GM20000 (cell line): ENCODE measurements around the gene ZNF764.
A peak's percentile ranks its signal among the peaks of the same experiment; 100 is the strongest.

Experiments used
- DNase-seq: peaks from one replicate; pipeline ENCODE4 v3.0.0; 2012; ENCODE audit warnings: low spot score
- TF ChIP-seq, protein P1 (sequence below): IDR thresholded peaks from 2 replicates; pipeline ENCODE4 v1.5.1; 2012; ENCODE audit warnings: mild to moderate bottlenecking, control low read depth; ENCODE audit errors: extremely low read depth, missing control alignments

The ZNF764 gene

DNA sequence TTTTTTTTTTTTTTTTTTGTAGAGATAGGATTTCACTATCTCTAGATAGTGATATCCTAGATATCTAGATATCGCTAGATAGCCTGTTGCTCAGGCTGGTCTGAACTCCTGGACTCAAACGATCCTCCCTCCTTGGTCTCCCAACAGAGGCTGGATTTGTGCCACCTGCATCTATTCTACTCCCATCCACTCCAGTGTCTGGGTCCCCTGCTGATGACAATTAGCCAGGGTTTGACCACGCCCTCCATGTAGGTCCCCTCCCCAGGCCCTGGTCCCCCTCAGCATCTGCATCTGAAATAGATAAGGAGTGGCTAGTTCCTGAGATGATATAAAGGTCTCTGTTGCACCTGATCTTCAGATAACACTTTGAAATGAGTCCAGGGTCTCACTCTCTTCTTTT, 11.1 kb upstream of the ZNF764 start:
- TF ChIP-seq, protein P1, sequence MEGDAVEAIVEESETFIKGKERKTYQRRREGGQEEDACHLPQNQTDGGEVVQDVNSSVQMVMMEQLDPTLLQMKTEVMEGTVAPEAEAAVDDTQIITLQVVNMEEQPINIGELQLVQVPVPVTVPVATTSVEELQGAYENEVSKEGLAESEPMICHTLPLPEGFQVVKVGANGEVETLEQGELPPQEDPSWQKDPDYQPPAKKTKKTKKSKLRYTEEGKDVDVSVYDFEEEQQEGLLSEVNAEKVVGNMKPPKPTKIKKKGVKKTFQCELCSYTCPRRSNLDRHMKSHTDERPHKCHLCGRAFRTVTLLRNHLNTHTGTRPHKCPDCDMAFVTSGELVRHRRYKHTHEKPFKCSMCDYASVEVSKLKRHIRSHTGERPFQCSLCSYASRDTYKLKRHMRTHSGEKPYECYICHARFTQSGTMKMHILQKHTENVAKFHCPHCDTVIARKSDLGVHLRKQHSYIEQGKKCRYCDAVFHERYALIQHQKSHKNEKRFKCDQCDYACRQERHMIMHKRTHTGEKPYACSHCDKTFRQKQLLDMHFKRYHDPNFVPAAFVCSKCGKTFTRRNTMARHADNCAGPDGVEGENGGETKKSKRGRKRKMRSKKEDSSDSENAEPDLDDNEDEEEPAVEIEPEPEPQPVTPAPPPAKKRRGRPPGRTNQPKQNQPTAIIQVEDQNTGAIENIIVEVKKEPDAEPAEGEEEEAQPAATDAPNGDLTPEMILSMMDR = no peak
- no peak for DNase-seq

DNA sequence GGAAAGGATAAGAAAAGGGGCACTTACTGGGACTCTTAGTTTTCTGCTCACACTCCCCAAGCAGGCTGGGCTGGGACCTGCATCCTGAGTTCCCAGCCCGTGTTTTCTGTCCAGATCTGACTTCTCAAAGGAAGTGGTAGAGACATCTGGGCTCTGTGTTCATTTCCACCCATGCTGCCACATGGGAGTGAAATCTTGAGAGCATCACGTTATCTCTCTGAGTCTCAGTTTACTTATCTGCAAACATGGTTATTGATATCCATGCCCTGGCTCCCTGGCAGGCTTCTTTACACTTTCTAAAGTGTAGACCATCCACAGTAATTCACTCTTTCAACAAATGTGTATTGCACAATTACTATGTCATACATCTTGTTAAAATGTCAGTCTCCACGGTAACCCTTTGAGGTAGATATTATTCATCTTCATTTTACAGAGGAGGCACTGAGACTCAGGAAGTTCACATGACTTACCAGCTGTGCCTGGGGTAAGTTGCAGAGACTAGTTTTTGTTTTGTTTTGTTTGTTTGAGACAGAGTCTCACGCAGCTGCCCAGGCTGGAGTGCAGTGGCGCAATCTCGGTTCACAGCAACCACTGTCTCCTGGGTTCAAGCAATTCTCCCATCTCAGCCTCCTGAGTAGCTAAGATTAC, 9.9 kb upstream of the ZNF764 start:
- peak; percentile 73 for DNase-seq
- TF ChIP-seq, protein P1 = no peak

DNA sequence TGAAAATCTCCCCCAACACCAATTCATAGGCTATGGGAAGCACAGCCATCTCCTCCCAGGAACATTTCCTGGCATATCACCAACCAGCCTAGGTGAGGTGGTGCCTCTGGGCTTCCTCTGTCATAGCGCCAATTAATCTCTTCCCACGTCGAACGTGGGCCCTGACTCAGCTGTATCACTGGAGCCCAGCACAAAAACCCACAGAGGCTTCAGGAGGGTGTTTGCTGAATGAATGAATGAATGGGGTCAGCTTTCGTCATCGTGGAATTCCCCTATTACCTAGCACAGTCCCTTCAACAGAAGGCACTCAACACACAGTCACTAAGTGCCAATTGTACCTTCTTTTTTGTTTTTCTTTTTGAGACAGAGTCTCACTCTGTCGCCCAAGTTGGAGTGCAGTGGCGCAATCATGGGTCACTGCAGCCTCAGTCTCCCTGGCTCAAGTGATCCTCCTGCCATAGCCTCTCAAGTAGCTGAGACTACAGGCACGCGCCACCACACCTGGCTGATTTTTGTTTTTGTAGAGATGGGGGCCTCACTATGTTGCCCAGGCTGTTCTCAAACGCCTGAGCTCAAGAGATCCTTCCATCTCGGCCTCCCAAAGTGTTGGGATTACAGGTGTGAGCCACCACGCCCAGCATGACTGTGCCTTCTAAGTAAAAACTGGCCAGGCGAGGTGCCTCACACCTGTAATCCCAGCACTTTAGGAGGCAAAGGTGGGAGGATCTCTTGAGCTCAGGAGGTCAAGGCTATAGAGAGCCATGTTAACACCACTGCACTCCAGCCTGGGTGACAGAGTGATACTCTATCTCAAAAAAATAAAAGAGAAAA, 9.2 kb upstream of the ZNF764 start:
- DNase-seq = peak; percentile 52

DNA sequence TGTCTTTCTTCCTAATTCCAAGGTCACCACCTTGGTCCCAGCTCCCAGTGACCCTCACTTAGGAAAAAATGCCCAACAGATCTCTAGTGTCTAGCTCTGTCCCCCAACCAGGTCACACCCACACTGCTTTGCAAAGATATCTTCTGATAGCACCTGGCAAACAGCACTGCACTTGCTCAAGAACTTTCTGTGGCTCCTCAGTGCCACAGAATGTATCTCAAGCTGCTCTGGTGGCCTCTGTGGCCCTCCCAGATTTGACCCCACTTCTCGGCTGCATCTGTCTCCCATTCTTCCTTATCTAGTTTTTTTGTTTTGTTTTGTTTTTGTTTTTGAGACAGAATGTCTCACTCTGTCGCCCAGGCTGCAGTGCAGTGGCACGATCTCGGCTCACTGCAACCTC, 8.4 kb upstream of the ZNF764 start:
- TF ChIP-seq, protein P1 = no peak

More for the DNA sequence above, 9.2 kb upstream of the ZNF764 start:
- TF ChIP-seq, protein P1 = no peak

DNA sequence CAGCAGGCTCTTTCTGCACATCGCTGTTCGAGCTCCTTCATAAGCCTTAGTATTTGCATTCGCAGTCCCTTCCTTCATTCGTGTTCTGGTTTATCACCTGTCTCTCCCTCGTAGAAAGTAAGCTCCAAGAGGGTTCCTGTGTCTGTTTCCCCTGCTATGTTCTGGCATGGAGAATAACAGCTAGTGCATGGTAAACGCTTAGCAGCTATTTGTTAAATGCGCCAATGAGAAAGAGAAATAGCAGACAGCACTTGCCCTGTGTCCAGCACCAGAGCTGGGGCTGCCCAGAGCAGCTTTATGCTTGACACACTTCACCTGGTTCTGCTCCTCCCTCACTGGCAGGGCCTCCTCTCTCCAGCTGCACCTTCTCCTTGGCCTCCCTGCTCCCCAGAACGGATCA, 7.8 kb upstream of the ZNF764 start:
- DNase-seq = no peak
- TF ChIP-seq, protein P1 = no peak

More for the DNA sequence above, 8.4 kb upstream of the ZNF764 start:
- no peak for DNase-seq

DNA sequence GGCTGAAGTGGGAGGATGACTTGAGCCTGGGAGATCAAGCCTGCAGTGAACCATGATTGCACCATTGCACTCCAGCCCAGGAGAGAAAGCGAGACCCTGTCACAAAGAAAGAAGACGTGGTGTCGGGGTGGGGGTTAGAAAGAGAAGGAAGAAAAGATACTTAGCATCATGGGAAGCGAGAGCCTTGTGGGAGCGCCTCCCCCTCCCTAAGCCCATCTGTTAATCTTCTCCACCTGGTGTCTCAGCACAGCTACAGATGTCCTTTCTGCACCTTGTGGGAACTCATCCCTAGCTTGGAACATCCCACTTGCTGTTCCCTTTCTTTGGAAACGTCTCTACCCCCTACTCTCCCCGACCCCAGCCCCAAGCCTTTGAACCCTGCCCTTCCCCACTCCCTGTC, 7.4 kb upstream of the ZNF764 start:
- TF ChIP-seq, protein P1 = no peak
- no peak for DNase-seq

DNA sequence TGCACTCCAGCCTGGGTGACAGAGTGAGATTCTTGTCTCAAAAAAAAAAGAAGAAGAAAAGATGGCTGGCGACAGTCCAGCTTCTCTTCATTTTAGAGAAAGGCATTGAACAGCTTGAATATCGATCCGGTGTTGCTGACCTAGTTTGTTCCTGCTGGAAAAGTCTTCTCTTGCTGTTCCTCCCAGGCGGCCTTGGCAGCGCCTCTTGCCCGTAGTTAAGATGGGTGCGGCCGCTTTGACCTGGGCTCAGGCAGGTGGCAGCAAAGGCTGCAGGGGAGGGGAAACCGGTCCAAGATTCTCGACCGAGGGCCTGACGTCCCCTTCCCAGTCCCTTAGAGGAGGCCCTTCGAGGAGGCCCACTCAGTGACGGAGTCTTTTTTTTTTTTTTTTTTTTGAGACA, 3.8 kb upstream of the ZNF764 start:
- no peak for DNase-seq
- TF ChIP-seq, protein P1 = no peak
